Endometrium (tissue), 2 donors: ENCODE measurements around the gene NUAK2.

Experiments used
- FAIRE-seq: peaks from 2 replicates; lab custom pipeline; 2012; peaks lifted over from hg19 to GRCh38; lab: Jason Lieb, UNC
- donor health status: control.
- donor health status: control.

The NUAK2 gene

GRCh38 chr1:205346956-205347574 lies 25.5 kb upstream of the NUAK2 start:
- FAIRE-seq: no peak

- FAIRE-seq: no peak
Observed at GRCh38 chr1:205345761-205346160, 24.2 kb upstream of the NUAK2 start.

GRCh38 chr1:205344066-205344928 lies 22.8 kb upstream of the NUAK2 start:
- FAIRE-seq: no peak

DNA sequence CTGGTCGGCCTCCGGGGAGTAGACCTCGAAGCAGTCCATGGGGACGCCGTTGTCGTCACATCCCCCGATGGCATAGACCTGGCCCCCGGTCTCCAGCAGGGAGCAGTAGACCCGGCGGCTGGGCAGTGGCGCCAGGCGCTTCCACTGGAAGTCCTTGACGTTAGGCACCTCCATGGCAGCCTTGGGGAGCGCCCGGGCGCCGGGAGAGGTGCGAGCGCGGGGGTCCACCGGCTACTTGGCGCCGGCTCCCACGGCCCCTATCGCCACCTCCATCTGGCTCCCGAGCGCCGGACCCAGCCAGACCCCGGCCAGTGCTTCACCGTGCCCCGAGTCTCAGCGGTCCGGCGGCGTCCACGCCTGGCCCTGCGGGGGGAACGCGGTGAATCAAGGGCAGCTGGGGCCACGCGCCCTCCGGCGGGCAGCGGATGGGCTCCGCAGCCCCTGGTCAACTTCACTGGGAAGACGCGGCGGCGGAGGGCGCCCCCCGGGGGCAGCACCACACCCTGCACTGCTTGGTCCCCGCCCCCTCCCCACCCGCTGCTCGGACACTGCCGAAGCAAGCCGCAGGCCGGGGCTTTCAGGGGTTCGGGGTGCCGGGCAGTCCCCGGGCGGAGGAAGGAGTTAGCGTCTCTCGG lies 22.0 kb upstream of the NUAK2 start:
- FAIRE-seq: no peak

DNA sequence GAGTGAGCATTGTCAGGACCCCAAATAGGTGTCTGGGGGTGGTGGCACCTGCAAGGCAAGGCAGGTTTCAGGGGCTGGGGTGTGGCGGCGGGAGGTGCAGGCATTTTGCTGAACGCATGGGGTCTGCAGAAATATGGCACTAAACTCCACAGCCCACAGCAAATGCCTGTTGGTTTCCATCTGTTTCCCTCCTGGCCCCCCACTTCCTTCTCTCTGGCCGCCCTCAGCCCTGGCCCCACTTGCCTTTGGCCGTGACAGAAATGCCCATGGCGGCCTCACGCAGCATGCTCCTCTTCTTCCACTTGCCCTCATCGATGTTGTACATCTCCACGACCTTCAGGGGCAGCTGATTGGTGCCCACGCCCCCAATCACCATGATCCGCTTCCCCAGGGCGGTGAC lies 21.4 kb upstream of the NUAK2 start:
- no peak for FAIRE-seq

DNA sequence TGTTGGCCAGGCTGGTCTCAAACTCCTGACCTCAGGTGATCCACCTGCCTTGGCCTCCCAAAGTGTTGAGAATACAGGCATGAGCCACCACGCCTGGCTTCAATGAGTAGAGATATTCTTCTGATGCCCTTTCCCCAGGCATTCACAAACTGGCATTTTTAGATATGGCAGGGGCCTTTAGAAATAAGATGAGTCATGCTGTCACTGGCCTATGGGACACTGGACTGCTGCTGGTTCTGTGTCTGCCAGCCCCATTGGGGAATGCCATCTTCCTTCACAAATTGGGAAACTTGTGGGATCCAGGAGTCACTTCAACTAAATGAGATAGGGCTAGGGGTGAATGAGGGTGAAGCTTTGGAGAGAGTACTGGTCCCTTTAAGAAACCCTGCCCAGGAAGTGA lies 19.1 kb upstream of the NUAK2 start:
- FAIRE-seq: no peak

GRCh38 chr1:205339717-205340116 lies 18.2 kb upstream of the NUAK2 start:
- FAIRE-seq: no peak

DNA sequence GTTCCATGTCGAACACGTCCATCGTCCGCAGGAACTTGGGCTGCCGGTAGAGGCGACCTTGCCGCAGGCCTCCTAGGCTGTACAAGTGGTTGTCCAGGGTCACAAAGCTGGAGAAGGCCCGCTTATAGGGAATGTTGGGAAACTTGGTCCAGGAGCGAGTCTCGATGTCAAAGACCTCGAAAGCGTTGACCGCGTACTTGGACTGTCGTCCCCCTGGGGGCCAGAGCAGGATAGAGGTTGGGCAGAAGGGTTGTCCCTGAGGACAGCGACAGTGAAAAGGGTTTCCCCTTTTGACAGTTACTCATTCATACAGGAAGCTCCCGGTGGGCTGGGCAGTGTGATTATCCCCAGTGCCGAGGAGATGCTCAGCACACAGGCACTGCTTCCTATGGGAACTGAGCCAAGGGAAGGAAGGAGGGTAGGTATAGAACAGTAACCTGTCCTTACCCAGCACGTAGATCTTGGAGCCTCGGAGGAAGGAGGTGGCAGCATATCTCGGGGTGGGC lies 17.7 kb upstream of the NUAK2 start:
- FAIRE-seq: no peak

- FAIRE-seq: no peak
Observed at GRCh38 chr1:205338011-205338410, 16.5 kb upstream of the NUAK2 start.

DNA sequence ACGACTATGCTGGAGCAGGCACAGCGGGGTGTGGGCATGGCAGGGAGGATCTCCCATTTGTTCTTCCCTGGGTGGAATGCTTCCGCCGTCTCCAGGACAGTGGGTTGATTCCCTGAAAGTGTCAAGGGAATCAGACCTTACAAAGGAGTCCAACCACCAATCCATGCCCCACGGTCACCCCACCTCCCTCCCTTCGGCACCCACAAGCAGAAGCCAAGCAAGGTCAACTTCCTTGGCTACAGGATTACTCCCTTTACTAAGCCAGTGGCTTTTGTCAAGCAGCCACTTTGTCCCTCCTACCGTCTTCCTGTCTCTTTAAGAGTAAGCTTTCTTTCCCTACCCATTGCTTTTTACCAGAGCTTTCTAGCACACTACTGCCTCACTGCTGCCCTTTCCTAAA lies 15.9 kb upstream of the NUAK2 start:
- FAIRE-seq: no peak

DNA sequence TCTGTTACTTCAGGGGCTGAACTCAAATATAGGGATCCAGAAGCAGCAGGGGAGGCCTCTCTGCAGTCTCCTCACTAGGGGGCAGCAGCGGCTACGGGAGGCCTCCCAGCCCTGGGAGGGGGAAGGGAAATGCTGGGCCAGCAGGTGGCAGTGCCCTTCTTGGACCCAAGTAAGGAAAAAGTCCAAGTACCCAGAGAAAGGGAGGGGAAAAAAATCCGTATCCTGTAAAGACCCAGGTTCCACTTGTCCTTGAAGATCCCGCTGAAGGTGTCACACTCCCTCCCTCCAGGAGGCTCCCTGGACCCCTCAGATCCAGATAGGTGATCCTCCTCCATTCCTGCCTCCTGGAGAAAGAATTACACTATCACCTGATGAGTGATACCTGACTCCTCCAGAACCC lies 14.1 kb upstream of the NUAK2 start:
- FAIRE-seq: no peak

GRCh38 chr1:205332015-205332791 lies 10.7 kb upstream of the NUAK2 start:
- FAIRE-seq: no peak

GRCh38 chr1:205330150-205330549 lies 8.6 kb upstream of the NUAK2 start:
- no peak for FAIRE-seq

- FAIRE-seq: no peak
Observed at GRCh38 chr1:205329719-205330118, 8.2 kb upstream of the NUAK2 start.

DNA sequence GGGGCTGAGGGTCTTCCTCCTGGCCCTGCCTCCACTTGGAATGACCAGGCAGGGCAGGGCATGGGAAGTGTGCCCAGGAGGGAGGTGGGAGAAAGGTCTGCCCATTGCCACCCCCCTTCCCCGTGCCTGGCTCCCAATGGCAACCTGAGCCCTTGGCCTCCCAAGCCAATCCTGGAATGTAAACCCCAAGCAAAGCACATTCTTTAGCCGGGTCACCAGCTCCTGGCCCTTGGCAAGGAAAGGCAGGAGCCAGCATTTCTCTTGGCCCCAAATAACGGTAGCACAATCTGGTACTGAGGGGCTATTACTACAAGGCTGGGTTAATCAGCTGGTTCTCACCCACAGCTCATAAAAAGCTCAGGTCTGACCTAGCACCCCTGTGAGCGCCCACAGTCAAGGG lies 6.9 kb upstream of the NUAK2 start:
- no peak for FAIRE-seq

- no peak for FAIRE-seq
Observed at GRCh38 chr1:205326812-205327466, 5.4 kb upstream of the NUAK2 start.

DNA sequence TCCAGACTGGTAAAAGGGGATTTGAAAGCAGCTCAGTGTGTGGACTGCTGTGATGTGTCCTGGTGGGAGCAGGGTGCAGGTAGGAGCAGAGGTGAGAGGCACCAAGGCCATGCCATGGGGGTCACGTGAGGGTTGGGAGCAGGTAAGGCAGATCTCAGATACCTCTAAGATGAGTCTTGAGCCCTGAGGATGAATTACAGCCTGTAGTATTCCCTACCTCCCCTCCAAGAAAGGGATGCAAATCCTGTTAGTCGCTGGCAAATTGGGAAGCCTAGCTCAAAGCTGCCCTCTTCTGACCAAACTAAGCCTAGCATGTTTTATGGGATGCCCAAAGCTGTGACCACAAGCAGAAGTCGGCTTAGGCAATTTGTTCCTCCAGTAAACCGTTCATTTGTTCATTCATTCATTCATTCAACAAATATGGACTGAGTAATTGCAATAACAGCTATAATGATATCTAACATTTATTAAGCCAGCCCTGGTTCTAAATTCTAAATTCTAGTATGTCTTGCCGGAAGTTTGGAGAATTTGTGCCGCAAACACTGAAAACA lies 3.9 kb upstream of the NUAK2 start:
- no peak for FAIRE-seq

DNA sequence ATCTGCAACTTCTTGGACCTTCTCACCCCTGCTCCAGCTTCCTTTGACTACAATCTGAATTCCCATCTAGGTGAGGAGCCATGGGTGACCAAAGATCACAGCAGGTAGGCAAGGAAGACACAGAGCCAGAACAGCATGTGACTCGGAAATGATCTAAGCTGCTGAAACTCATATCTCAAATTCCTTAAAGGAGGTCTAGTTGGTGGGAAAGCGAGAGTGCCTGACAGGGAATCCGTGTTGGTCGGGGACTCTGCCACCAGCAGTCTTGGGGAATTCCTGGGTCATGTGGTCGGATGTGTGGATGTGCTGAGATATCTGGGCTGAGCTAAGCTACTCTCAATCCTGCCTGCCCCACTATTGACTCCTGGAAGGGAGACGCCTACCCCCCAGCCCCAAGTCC lies 3.2 kb upstream of the NUAK2 start:
- FAIRE-seq: no peak

DNA sequence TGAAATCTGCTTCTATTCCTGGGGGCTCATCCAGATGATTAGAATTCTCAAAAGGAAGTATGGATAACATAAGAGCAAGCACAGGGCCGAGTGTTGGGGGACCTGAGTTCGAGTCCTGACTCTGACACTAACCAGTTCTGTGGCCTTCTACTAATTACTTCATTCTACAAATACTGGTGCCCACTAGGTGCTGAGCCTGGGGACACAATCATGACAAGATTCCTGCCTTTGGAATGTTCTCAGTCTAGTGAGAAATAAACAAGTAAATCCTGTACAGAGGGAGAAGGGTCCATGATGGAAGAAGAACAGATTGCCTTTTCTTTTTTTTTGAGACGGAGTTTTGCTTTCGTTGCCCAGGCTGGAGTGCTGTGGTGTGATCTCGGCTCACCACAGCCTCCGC lies 2.2 kb upstream of the NUAK2 start:
- no peak for FAIRE-seq

DNA sequence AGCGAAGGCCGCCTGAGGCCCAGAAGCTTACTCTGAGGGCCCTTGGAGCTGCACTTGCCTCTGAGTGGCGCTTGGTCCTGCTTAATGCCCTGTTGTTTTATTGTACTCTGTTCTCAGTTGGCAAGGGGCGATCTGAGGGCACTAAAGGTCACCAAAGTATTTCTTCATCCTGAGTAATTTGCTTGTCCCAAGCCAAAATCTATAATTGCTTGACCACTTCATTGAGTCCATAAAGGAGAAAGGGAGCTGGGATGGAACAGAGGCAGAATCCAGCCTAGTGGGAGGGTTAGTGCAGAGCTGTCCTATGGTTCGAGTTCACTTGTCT lies 376 bp upstream of the NUAK2 start:
- FAIRE-seq: no peak

DNA sequence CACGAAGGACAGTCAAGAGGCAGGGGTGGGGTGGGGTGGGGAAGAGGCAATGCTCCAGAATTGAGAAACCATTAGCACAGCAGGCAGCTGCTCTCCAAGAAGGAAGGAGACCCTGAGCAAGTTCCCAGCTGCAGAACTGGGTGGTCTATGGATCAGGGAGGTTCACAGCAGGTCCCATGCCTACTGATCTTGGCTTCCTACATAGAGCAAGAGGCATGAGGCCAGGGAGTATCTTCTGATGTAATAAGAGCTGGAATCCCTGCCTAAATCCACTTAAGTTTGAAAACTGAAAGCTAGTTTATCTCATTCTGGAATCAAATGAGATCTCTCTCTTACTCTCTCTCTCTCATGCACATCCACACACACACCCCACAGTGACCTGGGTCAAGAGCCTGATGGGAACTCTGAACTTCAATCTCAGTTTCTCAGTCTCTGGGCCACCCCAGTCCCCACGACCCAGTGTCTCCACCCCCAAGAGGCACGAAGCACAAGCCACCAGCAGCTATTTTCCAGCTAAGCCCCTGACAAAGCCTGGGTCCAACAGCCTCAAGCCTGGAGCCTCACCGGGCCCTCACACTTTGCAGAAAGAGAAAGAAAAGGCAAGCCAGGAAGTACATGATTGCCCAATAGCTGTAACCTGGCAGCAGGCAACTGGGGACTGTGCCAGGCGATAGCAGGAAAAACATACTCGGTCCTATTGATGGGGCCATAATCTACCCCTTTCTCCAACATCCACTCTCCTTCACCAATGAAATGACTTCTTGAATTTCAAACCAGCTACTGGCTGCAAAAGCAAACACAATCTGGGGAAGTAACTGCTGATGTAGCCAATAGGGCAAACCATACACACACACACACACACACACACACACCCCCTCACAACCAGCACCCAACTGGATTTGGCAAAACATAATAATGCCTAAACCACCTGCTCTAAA lies 2.2 kb downstream of the NUAK2 start:
- no peak for FAIRE-seq
